Endometrial microvascular endothelial cells (primary cell): Measurements from ENCODE around the gene MFN1. TPM values are rescaled to one million over a fixed set of nuclear protein-coding genes. Genes with fewer than 3 reads are reported as not detected.

Experiments used
- in situ Hi-C: cut with HindIII; loops from 2 replicates; pipeline ENCODE4 v1.10.0; 2017; ENCODE audit warnings: low sequenced_read_pairs, low pct_unique_long_range_greater_than_20kb; ENCODE audit errors: inconsistent ontology term
- total RNA-seq: library from RNA; depleted of rRNA; stranded (reverse); fragments of >200 nt; gene quantifications from one replicate; pipeline ENCODE4 v1.2.3, GENCODE V29; 2015; ENCODE audit errors: inconsistent ontology term

Gene MFN1
- total RNA-seq, 1 donor from 2014 or later = 38.5 TPM

DNA sequence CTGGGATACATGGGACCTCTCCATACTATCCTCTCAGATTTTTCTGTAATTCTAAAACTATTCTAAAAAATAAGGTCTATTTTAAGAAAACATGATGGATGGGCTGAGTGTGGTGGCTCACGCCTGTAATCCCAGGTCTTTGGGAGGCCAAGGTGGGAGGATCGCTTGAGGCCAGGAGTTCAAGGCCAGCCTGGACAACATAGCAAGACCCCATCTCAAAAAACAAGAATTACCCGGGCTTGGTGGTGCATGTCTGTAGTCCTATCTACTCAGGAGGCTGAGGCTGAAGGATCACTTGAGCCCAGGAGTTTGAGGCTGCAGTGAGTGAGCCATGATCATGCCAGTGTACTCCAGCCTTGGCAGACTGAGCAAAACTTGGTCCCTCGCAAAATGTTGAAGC lies 15.3 kb upstream of the MFN1 start:
- in situ Hi-C loops = no loop called here

- in situ Hi-C loops = no loop called here
These were observed 14.4 kb upstream of the MFN1 start for GRCh38 chr3:179333084-179333483.

DNA sequence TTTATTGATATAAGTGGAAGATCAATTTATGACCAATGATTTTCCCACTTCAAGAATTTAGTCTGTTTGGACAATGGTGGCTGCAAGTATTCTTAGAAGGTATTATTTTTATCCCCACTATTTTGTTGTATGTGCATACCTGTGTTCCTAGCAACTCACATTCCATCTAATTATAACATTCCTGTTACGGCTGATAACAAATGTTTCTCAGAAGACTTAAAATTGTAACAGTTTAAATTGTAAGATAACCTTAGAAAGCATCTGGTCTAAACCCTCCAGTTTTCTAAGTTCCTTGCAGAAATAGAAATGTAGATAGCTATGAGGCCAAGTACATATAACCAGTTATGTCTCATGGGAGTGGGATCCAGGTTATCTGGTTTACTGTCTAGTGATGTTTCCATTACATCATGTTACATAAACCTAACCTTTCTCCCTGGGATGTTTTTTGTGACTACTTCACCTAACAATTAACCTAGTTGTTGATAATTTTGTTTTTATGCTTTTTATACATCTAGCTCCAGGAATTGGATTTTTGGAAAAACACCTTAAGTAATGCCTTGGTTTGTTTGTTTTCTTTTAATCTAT lies 11.1 kb upstream of the MFN1 start:
- in situ Hi-C loops = no loop called here

DNA sequence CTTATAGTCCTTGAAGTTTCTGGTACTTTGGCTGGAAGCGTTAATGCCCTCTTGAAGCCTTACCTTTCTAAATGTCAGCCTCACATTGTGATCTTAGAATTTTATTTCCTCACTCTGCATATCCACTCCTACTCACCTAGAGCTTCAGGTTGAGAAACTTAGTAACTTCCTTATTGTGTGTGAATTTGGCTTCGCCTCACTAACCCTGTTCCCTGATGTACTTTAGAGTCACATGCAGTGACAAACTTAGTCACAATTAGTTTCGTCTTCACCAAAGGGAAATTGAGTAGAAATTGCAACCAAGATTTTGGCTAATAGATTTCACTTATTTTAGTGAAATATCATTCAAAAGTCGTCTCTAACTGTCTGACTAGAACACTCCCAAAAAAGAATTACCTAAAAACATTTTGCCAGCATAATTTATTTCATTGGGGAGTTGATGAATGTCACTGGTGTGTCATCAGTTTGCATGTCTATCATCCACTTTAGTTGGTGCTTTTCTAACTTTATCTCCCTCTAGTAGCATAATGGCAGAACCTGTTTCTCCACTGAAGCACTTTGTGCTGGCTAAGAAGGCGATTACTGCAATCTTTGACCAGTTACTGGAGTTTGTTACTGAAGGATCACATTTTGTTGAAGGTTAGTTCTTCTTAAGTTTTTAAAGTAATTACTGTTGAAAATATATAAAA lies 960 bp downstream of the MFN1 start:
- in situ Hi-C loops = no loop called here

- in situ Hi-C loops = no loop called here
These were observed 8.5 kb downstream of the MFN1 start for GRCh38 chr3:179355996-179356395.

GRCh38 chr3:179363332-179363731 lies 15.8 kb downstream of the MFN1 start:
- in situ Hi-C loops = no loop called here

- in situ Hi-C loops = no loop called here
These were observed 22.1 kb downstream of the MFN1 start for GRCh38 chr3:179369621-179370020.

GRCh38 chr3:179373938-179374337 lies 26.4 kb downstream of the MFN1 start:
- in situ Hi-C loops = no loop called here

DNA sequence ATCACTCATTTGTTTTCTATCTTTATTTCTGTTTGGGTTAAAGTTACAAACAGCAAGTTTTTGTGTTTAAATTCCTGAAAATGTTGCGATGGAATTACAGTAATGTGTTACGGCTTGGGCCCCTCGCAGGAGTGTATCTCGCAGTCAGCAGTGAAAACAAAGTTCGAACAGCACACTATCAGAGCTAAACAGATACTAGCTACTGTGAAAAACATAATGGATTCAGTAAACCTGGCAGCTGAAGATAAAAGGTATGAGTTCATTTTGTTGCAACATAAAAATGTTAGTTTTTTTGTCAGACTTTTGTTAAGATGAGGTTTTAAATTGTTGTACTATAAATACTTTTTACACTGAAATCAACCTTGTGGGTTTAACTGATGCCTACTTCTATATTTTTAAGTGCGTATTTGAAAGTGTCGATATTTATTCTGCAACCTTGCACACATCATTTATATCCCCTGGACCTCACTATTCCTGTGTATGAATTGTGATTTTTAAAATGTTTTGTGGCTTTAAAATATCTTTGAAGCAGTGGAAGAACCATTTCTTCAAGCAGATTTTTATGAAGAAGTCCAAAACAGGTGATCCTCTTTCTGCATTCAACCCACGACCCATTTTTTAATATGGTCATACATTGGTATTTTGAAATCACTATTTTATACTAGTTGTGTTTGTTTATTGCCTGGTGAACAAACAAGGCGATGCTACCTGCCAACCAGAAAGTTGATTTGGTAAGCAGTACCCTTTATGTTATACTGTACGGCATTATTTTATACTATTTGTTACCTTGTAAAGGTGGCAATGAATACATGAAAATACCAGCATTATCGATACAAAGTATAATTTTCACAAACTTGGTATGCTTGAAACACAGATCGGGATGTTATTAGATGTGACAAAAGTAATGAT lies 27.8 kb downstream of the MFN1 start:
- in situ Hi-C loops = no loop called here

GRCh38 chr3:179376474-179376873 lies 29.0 kb downstream of the MFN1 start:
- in situ Hi-C loops = no loop called here

- in situ Hi-C loops = no loop called here
These were observed 44.4 kb downstream of the MFN1 start for GRCh38 chr3:179391906-179392305.

- in situ Hi-C loops = no loop called here
These were observed 51.2 kb downstream of the MFN1 start for GRCh38 chr3:179398574-179399231.

DNA sequence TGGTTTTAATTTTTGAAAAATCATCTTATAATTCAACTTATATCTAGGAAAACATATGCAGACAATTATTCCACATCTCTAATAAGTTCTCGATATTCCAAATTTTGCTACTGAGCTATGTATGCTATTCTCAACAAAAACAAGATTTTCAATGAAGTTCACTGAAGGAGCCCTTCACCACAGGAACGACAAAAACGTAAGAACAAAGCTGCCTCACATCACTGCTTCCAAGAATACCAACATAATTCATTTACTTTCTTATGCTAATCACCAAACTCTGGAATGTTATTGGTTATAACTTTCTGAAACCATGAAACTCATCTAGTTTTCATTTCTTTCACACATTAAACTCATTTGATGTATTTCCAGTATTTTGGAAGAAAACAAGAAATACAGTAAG lies 54.1 kb downstream of the MFN1 start:
- in situ Hi-C loops = no loop called here

DNA sequence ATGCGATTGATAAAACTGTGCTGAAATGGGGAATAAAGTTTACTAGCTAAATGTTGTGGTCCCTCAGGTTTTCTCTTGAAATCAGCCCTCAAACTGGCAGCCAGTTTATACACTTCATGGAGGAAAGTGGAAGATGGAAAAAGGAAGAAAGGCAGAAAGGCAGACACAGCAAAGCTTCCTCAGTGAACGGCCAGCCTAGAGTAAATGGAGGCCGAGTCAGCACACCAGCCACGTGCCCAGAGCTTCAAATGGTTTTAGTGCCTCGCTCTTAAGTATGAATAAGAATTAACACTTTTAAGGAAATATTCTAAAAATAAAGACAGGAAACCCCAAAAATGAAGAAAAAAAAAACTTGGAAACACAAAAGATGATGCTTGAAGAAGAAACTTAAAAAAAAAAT lies 55.5 kb downstream of the MFN1 start:
- in situ Hi-C loops = no loop called here

GRCh38 chr3:179404307-179404706 lies 56.8 kb downstream of the MFN1 start:
- in situ Hi-C loops = no loop called here

DNA sequence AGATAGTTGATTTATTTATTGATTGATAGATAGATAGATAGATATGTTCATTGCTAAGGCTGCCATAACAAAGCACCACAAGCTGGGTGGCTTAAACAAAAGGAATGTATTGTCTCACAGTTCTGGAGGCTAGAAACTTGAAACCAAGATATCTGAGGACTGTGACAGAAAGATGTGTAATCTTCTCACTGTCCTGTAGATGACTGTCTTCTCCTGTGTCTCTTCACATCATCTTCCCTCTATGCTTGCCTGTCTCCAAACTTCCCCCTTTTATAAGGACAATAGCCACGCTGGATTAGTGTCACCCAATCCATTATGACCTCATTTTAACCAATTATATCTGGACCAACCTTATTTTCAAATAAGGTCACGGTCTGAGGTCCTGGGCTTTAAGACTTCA lies 62.8 kb downstream of the MFN1 start:
- in situ Hi-C loops = no loop called here

DNA sequence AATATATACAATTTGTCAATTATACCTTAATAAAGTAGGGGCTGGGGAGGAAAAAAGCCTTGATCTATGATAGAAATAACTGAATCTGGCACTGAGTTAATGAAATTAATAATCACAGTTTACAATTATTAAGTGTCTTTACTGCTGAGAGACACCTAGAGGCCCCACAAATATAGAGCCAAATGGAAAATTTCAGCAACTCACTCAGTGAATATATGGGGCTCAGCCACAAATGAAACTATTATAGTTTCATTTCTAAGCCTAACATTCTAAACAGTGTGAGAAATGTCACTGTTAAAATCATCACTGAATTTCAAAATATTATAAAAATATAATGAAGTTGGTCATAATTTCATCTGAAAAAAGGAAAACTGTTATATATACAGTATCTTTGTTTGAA lies 63.5 kb downstream of the MFN1 start:
- in situ Hi-C loops = no loop called here

- in situ Hi-C loops = no loop called here
These were observed 67.3 kb downstream of the MFN1 start for GRCh38 chr3:179414804-179415203.

- in situ Hi-C loops = no loop called here
These were observed 67.9 kb downstream of the MFN1 start for GRCh38 chr3:179415377-179415776.
